B cell (primary cell): ENCODE results near the gene RANBP10. TPM values are rescaled to one million over a fixed set of nuclear protein-coding genes. Genes with fewer than 3 reads are reported as not detected.

Experiments
- ATAC-seq: fragments of 200-7000 bp; cut with Tn5 transposase; one replicate; pipeline ENCODE4 v1.10.0; 2021; ENCODE audit warnings: low read depth, mild to moderate bottlenecking, moderate number of reproducible peaks, moderate library complexity
- CTCF ChIA-PET: fragments of 350-600 bp; sonication (Branson Sonifier 250); formaldehyde crosslinking; loops from one replicate; lab custom pipeline; 2021; ENCODE audit warnings: antibody characterized with exemption, inconsistent platforms; lab: Charles Lee
- POLR2A ChIA-PET: fragments of 350-600 bp; sonication (Branson Sonifier 250); formaldehyde crosslinking; loops from one replicate; lab custom pipeline; 2021; ENCODE audit warnings: antibody characterized with exemption; lab: Charles Lee
- DNase-seq: peaks from one replicate; pipeline ENCODE4 v3.0.0; 2013
- H2AFZ ChIP-seq: 2 replicates; pipeline ENCODE4 v1.6.1; 2012; ENCODE audit warnings: mild to moderate bottlenecking, low read depth, low read length; ENCODE audit not compliant: insufficient read depth, poor library complexity, severe bottlenecking
- H3K27ac ChIP-seq, 2 donors: 1 replicate in 1 of 2; 2 replicates in 1 of 2; pipeline ENCODE4 v1.5.1; 2012 to 2013; ENCODE audit warnings: low read length in 2 of 2, mild to moderate bottlenecking in 2 of 2, moderate library complexity in 1 of 2
- H3K27me3 ChIP-seq, 4 experiments: fragments of 200-600 bp in 1 of 4; sonication (generic) in 1 of 4; replicated peaks in 1 of 4; 1 replicate in 2 of 4; 2 replicates in 2 of 4; pipeline versions ENCODE4 v1.6.1 to v1.7.0; 2013 to 2016; ENCODE audit warnings: low read length in 3 of 4, mild to moderate bottlenecking in 2 of 4, mixed read lengths in 1 of 4, moderate library complexity in 1 of 4; ENCODE audit not compliant: insufficient read depth in 4 of 4, control insufficient read depth in 3 of 4; ENCODE audit errors: control extremely low read depth in 1 of 4
- H3K36me3 ChIP-seq, 2 experiments: replicated peaks in 1 of 2; 1 replicate in 1 of 2; 2 replicates in 1 of 2; pipeline versions ENCODE4 v1.6.1 to v1.7.1; 2013; ENCODE audit warnings: low read length in 1 of 2; ENCODE audit not compliant: insufficient read depth in 2 of 2, control insufficient read depth in 1 of 2; ENCODE audit errors: control extremely low read depth in 1 of 2, extremely low read depth in 1 of 2
- H3K4me1 ChIP-seq, 2 donors: fragments of 200-600 bp in 1 of 2; sonication (generic) in 1 of 2; 1 replicate in 1 of 2; 2 replicates in 1 of 2; pipeline versions ENCODE4 v1.5.1 to v1.6.1; 2013 to 2017; ENCODE audit warnings: low read length in 2 of 2; ENCODE audit not compliant: control insufficient read depth in 2 of 2, insufficient read depth in 2 of 2
- H3K4me2 ChIP-seq: replicated peaks from 2 replicates; pipeline ENCODE3; 2012; ENCODE audit warnings: mild to moderate bottlenecking, low read depth, low read length; ENCODE audit not compliant: poor library complexity, severe bottlenecking
- H3K4me3 ChIP-seq, 5 experiments: fragments of 200-600 bp in 1 of 5; sonication (generic) in 1 of 5; 1 replicate in 3 of 5; 2 replicates in 2 of 5; pipeline versions ENCODE4 v1.5.1 to v1.7.0; 2011 to 2016; ENCODE audit warnings: low read length in 4 of 5, mild to moderate bottlenecking in 4 of 5, low read depth in 2 of 5, control low read depth in 1 of 5, moderate library complexity in 1 of 5; ENCODE audit not compliant: insufficient read depth in 1 of 5; ENCODE audit errors: control extremely low read depth in 1 of 5, extremely low read depth in 1 of 5
- H3K79me2 ChIP-seq: fragments of 200-600 bp; sonication (generic); one replicate; pipeline ENCODE4 v1.6.0; 2016; ENCODE audit warnings: low read length; ENCODE audit not compliant: control insufficient read depth, insufficient read depth
- H3K9ac ChIP-seq: fragments of 200-600 bp; sonication (generic); 2 replicates; pipeline ENCODE4 v1.6.1; 2017; ENCODE audit warnings: mild to moderate bottlenecking, low read length, moderate library complexity
- H3K9me3 ChIP-seq, 3 donors: one replicate each; pipeline versions ENCODE4 v1.6.1 to v1.7.1; 2013; ENCODE audit warnings: low read length in 2 of 3; ENCODE audit not compliant: control insufficient read depth in 2 of 3, insufficient read depth in 1 of 3; ENCODE audit errors: control extremely low read depth in 1 of 3
- H4K20me1 ChIP-seq: 2 replicates; pipeline ENCODE4 v1.6.0; 2012; ENCODE audit warnings: mild to moderate bottlenecking, low read length; ENCODE audit not compliant: insufficient read depth, control insufficient read depth, poor library complexity, severe bottlenecking
- H3K27ac Mint-ChIP-seq: one replicate; pipeline ENCODE4 v1.8.0; 2021; ENCODE audit warnings: mixed read lengths
- H3K27me3 Mint-ChIP-seq: one replicate; pipeline ENCODE4 v1.8.0; 2021; ENCODE audit warnings: mixed read lengths
- H3K4me1 Mint-ChIP-seq: one replicate; pipeline ENCODE4 v1.8.0; 2021; ENCODE audit warnings: mixed read lengths
- H3K4me3 Mint-ChIP-seq: one replicate; pipeline ENCODE4 v1.8.0; 2021; ENCODE audit warnings: mixed read lengths
- H3K9me3 Mint-ChIP-seq: one replicate; pipeline ENCODE4 v1.8.0; 2022; ENCODE audit warnings: mixed read lengths; ENCODE audit not compliant: insufficient read depth
- EZH2 ChIP-seq: IDR thresholded peaks from 2 replicates; pipeline ENCODE4 v1.6.1; 2012; ENCODE audit warnings: borderline replicate concordance, low read depth, mild to moderate bottlenecking, moderate library complexity, low read length; ENCODE audit not compliant: insufficient read depth, poor library complexity, severe bottlenecking
- whole genome bisulfite sequencing: methylation state at CpG from one replicate; pipeline ENCODE4 v1.1.5; 2013; ENCODE audit warnings: missing lambda C conversion rate; ENCODE audit not compliant: insufficient coverage; 5-methylcytosine and 5-hydroxymethylcytosine counted together
- intact Hi-C: fragments of 100-400 bp; cut with micrococcal nuclease; formaldehyde crosslinking; loops from one replicate; pipeline ENCODE4 v1.10.0; 2022
- polyA plus RNA-seq: library from polyadenylated mRNA; depleted of rRNA; stranded (reverse); fragments of >200 nt; gene quantifications from 2 replicates; pipeline ENCODE4 v1.2.3, GENCODE V29; 2012
- total RNA-seq, 2 donors: library from RNA; stranded (reverse); fragments of 120-200 nt in 1 of 2; gene quantifications; 1 replicate in 1 of 2; 2 replicates in 1 of 2; pipeline versions ENCODE4 v1.2.3 to v1.2.4, GENCODE V29; 2013 to 2022
- TF ChIP-seq, protein P1 (sequence below): fragments of 200-600 bp; IDR thresholded peaks from one replicate; pipeline ENCODE4 v1.8.0; 2022; ENCODE audit warnings: antibody characterized with exemption, mild to moderate bottlenecking

Gene RANBP10
- total and polyA plus RNA-seq, 2 donors (not counting 1 experiment from before 2014, with no cell fraction given): 29.0 to 32.2 TPM

DNA sequence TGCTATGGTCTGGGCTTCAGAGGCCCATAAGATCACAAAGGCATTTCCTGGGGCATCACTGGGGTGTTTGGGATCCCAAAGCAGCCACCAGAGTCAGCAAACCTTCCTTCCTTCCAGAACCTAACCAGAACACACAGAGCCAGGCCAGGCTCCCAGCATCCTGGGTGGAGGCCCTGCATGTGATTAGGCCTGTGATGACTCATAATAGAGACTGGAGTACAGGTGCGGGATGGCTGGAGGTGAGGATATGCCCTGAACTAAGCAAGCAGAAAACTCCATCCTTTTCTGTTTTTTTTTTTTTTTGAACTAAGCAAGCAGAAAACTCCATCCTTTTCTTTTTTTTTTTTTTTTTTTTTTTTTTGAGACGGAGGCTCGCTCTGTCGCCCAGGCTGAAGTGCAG lies 69.5 kb downstream of the RANBP10 start:
- CTCF ChIA-PET: interaction anchor here (0.8 kb wide), 1 partner anchor 37 kb away, joined by 3 read pairs; no protein-coding TSS in a partner anchor
- intact Hi-C loops: no loop called here
- 100% methylated on average over 3 of the region's 4 CpGs for WGBS
- H3K9me3 Mint-ChIP-seq: no peaks in the 10 kb centered on the region
- DNase-seq (no peak), ATAC-seq (no peak)
- Histone ChIP-seq H3K27ac (no peak overlapping the region), H3K4me3 (no peak overlapping the region), H3K79me2 (peaks cover 21% of the 10 kb centered on the region), H4K20me1 (no peaks in the 10 kb centered on the region), H2AFZ (no peak overlapping the region), H3K9me3 (no peaks in the 10 kb centered on the region), H3K9ac (no peak overlapping the region), H3K36me3 (peaks cover 2 to 45% of the 10 kb centered on the region in 2 experiments), H3K4me2 (no peak overlapping the region), H3K27me3 (no peaks in the 10 kb centered on the region), H3K4me1 (no peaks in the 10 kb centered on the region)
- no peak overlapping the region for H3K27ac Mint-ChIP-seq
- no peak overlapping the region for H3K4me3 Mint-ChIP-seq
- TF ChIP-seq, protein P1, sequence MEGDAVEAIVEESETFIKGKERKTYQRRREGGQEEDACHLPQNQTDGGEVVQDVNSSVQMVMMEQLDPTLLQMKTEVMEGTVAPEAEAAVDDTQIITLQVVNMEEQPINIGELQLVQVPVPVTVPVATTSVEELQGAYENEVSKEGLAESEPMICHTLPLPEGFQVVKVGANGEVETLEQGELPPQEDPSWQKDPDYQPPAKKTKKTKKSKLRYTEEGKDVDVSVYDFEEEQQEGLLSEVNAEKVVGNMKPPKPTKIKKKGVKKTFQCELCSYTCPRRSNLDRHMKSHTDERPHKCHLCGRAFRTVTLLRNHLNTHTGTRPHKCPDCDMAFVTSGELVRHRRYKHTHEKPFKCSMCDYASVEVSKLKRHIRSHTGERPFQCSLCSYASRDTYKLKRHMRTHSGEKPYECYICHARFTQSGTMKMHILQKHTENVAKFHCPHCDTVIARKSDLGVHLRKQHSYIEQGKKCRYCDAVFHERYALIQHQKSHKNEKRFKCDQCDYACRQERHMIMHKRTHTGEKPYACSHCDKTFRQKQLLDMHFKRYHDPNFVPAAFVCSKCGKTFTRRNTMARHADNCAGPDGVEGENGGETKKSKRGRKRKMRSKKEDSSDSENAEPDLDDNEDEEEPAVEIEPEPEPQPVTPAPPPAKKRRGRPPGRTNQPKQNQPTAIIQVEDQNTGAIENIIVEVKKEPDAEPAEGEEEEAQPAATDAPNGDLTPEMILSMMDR: no peak
- no peak for TF ChIP-seq EZH2
- H3K4me1 Mint-ChIP-seq: no peaks in the 10 kb centered on the region
- H3K27me3 Mint-ChIP-seq: no peaks in the 10 kb centered on the region
- POLR2A ChIA-PET: interaction anchor here (0.7 kb wide), 1 partner anchor 45 kb away, joined by 6 read pairs; no protein-coding TSS in a partner anchor

DNA sequence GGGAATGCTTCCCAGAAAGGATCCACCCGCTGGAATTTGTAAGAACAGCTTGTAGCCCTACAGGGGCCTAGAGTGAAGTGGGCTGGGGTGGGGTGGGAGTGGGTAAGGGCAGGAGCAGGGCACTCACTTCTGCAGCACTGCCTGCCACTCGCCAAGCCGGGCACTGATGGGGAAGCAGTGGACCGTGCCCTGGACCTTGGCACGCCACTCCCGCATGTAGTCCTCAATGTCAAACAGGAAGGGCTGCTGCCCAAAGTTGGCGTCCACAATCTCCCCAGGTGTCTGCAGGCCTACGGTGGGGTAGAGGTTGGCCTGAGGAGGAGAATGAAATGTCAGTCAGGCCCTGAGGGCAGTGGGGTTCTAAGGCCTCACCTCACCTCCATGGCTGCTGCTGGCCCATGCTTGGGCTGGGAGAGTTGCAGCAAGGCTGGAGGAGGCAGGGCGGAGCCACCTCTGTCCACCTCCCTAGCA lies 71.6 kb downstream of the RANBP10 start:
- Histone ChIP-seq H3K27ac (no peak overlapping the region), H3K4me1 (no peaks in the 10 kb centered on the region), H3K9me3 (no peaks in the 10 kb centered on the region), H3K9ac (no peak overlapping the region), H3K36me3 (peaks cover 0 to 49% of the 10 kb centered on the region in 2 experiments), H3K79me2 (peaks cover 10% of the 10 kb centered on the region), H4K20me1 (no peaks in the 10 kb centered on the region), H3K27me3 (no peaks in the 10 kb centered on the region), H3K4me3 (no peak overlapping the region), H2AFZ (no peak overlapping the region), H3K4me2 (no peak overlapping the region)
- ChIA-PET POLR2A (no interaction called here), CTCF (no interaction called here)
- Mint-ChIP-seq H3K27me3 (no peaks in the 10 kb centered on the region), H3K9me3 (no peaks in the 10 kb centered on the region), H3K27ac (no peak overlapping the region), H3K4me3 (no peak overlapping the region), H3K4me1 (no peaks in the 10 kb centered on the region)
- WGBS: 96% methylated on average over 9 of the region's 9 CpGs
- DNase-seq (no peak), ATAC-seq (no peak)
- intact Hi-C loops: no loop called here
- TF ChIP-seq, protein P1: no peak
- no peak for TF ChIP-seq EZH2
